A673 (cell line): ENCODE results near the gene WNK4.

Experiments used
- EZH2 ChIP-seq: fragments of 200-600 bp; sonication (generic); IDR thresholded peaks from 2 replicates; pipeline ENCODE4 v1.6.1; 2017; ENCODE audit warnings: borderline replicate concordance, low read depth, mild to moderate bottlenecking, mixed read lengths, antibody characterized with exemption, low read length; ENCODE audit not compliant: poor library complexity, severe bottlenecking
- TF ChIP-seq, protein P1 (sequence below): fragments of 300-800, 200-600 bp; sonication (generic); conservative IDR thresholded peaks from 2 replicates; pipeline ENCODE4 v1.5.1; 2017; ENCODE audit warnings: low read depth, mild to moderate bottlenecking, antibody characterized with exemption, low read length, moderate library complexity, mixed read lengths

DNA sequence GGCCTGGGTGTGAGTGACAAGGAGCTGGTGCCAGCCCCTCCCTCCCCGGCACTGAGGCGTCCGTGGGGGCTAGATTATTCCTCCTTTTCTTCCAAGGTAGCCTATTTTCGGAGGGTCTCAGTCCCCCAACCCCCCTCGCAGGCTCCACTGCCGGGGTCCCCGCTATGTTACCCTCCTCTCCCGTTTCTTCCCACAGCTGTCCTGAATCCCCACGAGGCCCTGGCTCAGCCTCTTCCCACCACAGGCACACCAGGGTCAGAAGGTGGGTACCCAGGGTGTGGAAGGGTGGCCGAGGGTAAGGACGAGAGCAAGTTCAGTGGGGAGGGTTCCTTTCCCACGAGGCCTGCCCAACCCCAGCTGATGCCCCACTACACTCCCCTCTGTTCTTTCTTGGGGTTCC lies 18.8 kb upstream of the WNK4 start:
- TF ChIP-seq, protein P1, sequence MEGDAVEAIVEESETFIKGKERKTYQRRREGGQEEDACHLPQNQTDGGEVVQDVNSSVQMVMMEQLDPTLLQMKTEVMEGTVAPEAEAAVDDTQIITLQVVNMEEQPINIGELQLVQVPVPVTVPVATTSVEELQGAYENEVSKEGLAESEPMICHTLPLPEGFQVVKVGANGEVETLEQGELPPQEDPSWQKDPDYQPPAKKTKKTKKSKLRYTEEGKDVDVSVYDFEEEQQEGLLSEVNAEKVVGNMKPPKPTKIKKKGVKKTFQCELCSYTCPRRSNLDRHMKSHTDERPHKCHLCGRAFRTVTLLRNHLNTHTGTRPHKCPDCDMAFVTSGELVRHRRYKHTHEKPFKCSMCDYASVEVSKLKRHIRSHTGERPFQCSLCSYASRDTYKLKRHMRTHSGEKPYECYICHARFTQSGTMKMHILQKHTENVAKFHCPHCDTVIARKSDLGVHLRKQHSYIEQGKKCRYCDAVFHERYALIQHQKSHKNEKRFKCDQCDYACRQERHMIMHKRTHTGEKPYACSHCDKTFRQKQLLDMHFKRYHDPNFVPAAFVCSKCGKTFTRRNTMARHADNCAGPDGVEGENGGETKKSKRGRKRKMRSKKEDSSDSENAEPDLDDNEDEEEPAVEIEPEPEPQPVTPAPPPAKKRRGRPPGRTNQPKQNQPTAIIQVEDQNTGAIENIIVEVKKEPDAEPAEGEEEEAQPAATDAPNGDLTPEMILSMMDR: no peak
- no peak for TF ChIP-seq EZH2
